ENCODE measurements around the gene CLBA1. TPM values are rescaled to one million over a fixed set of nuclear protein-coding genes. Genes with fewer than 3 reads are reported as not detected.

The CLBA1 gene
- total and polyA plus RNA-seq, 2 experiments from 2014 or later: 1.6 to 1.8 TPM

DNA sequence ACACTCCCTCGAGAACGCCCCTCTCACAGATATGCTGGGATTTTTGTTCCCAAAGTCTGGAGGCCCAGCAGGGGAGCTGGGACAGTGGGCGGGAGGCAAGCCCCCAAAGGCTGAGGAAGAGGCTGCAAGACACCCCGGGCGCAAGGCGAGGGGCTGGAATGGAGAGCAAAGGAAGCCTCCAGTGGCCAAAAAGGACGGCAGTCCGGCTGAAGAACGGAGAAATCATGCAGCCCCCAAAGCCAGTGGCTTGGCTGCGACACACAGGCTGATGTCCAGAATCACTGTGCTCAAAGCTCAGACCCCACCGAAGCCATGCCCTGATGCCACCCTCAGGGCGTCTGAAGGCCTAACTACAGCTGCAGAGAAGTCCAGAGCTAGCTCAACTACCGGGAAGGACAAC lies 10.9 kb downstream of the CLBA1 start:
- Histone ChIP-seq H3K4me1 (ENCODE audit: insufficient read depth) (no peaks in the 10 kb centered on the region), H3K9me2 (ENCODE audit: insufficient read depth) (no peaks in the 10 kb centered on the region), H3K27ac (ENCODE audit: low read depth) (no peak overlapping the region), H4K20me1 (replicated peaks; ENCODE audit: insufficient read depth) (no peaks in the 10 kb centered on the region), H3F3A (replicated peaks; ENCODE audit: low read depth) (no peaks in the 10 kb centered on the region), H2AFZ (no peak overlapping the region), H3K36me3 (ENCODE audit: insufficient read depth) (no peaks in the 10 kb centered on the region), H3K27me3 (ENCODE audit: insufficient read depth) (no peaks in the 10 kb centered on the region), H3K4me2 (no peak overlapping the region), H3K4me3 (no peak overlapping the region), H3K79me2 (replicated peaks; ENCODE audit: insufficient read depth) (no peaks in the 10 kb centered on the region)
- TF ChIP-seq, protein P1, sequence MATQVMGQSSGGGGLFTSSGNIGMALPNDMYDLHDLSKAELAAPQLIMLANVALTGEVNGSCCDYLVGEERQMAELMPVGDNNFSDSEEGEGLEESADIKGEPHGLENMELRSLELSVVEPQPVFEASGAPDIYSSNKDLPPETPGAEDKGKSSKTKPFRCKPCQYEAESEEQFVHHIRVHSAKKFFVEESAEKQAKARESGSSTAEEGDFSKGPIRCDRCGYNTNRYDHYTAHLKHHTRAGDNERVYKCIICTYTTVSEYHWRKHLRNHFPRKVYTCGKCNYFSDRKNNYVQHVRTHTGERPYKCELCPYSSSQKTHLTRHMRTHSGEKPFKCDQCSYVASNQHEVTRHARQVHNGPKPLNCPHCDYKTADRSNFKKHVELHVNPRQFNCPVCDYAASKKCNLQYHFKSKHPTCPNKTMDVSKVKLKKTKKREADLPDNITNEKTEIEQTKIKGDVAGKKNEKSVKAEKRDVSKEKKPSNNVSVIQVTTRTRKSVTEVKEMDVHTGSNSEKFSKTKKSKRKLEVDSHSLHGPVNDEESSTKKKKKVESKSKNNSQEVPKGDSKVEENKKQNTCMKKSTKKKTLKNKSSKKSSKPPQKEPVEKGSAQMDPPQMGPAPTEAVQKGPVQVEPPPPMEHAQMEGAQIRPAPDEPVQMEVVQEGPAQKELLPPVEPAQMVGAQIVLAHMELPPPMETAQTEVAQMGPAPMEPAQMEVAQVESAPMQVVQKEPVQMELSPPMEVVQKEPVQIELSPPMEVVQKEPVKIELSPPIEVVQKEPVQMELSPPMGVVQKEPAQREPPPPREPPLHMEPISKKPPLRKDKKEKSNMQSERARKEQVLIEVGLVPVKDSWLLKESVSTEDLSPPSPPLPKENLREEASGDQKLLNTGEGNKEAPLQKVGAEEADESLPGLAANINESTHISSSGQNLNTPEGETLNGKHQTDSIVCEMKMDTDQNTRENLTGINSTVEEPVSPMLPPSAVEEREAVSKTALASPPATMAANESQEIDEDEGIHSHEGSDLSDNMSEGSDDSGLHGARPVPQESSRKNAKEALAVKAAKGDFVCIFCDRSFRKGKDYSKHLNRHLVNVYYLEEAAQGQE (IDR thresholded peaks at IDR 0.05; ENCODE audit: unreplicated experiment): no peak
- TF ChIP-seq ZNF331 (CRISPR knock-in tag; IDR thresholded peaks at IDR 0.05; ENCODE audit: low read depth) (no peak), JUNB (IDR thresholded peaks at IDR 0.05; ENCODE audit: unreplicated experiment) (no peak), ZNF114 (CRISPR knock-in tag; IDR thresholded peaks at IDR 0.05) (no peak), EZH2 (IDR thresholded peaks at IDR 0.05; ENCODE audit: low read depth, unreplicated experiment) (no peak), CREB1 (CRISPR knock-in tag; IDR thresholded peaks at IDR 0.05; ENCODE audit: low read depth) (no peak), POLR2AphosphoS5 (IDR thresholded peaks at IDR 0.05; ENCODE audit: low read depth) (no peak), NANOG (IDR thresholded peaks at IDR 0.05; ENCODE audit: borderline replicate concordance) (no peak), EZH2phosphoT487 (IDR thresholded peaks at IDR 0.05; ENCODE audit: unreplicated experiment) (no peak), STAT1 (IDR thresholded peaks at IDR 0.05; ENCODE audit: unreplicated experiment) (no peak)
- TF ChIP-seq, protein P2, sequence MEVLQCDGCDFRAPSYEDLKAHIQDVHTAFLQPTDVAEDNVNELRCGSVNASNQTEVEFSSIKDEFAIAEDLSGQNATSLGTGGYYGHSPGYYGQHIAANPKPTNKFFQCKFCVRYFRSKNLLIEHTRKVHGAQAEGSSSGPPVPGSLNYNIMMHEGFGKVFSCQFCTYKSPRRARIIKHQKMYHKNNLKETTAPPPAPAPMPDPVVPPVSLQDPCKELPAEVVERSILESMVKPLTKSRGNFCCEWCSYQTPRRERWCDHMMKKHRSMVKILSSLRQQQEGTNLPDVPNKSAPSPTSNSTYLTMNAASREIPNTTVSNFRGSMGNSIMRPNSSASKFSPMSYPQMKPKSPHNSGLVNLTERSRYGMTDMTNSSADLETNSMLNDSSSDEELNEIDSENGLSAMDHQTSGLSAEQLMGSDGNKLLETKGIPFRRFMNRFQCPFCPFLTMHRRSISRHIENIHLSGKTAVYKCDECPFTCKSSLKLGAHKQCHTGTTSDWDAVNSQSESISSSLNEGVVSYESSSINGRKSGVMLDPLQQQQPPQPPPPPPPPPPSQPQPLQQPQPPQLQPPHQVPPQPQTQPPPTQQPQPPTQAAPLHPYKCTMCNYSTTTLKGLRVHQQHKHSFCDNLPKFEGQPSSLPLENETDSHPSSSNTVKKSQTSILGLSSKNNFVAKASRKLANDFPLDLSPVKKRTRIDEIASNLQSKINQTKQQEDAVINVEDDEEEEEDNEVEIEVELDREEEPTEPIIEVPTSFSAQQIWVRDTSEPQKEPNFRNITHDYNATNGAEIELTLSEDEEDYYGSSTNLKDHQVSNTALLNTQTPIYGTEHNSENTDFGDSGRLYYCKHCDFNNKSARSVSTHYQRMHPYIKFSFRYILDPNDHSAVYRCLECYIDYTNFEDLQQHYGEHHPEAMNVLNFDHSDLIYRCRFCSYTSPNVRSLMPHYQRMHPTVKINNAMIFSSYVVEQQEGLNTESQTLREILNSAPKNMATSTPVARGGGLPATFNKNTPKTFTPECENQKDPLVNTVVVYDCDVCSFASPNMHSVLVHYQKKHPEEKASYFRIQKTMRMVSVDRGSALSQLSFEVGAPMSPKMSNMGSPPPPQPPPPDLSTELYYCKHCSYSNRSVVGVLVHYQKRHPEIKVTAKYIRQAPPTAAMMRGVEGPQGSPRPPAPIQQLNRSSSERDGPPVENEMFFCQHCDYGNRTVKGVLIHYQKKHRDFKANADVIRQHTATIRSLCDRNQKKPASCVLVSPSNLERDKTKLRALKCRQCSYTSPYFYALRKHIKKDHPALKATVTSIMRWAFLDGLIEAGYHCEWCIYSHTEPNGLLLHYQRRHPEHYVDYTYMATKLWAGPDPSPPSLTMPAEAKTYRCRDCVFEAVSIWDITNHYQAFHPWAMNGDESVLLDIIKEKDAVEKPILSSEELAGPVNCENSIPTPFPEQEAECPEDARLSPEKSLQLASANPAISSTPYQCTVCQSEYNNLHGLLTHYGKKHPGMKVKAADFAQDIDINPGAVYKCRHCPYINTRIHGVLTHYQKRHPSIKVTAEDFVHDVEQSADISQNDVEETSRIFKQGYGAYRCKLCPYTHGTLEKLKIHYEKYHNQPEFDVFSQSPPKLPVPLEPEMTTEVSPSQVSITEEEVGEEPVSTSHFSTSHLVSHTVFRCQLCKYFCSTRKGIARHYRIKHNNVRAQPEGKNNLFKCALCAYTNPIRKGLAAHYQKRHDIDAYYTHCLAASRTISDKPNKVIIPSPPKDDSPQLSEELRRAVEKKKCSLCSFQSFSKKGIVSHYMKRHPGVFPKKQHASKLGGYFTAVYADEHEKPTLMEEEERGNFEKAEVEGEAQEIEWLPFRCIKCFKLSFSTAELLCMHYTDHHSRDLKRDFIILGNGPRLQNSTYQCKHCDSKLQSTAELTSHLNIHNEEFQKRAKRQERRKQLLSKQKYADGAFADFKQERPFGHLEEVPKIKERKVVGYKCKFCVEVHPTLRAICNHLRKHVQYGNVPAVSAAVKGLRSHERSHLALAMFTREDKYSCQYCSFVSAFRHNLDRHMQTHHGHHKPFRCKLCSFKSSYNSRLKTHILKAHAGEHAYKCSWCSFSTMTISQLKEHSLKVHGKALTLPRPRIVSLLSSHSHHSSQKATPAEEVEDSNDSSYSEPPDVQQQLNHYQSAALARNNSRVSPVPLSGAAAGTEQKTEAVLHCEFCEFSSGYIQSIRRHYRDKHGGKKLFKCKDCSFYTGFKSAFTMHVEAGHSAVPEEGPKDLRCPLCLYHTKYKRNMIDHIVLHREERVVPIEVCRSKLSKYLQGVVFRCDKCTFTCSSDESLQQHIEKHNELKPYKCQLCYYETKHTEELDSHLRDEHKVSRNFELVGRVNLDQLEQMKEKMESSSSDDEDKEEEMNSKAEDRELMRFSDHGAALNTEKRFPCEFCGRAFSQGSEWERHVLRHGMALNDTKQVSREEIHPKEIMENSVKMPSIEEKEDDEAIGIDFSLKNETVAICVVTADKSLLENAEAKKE (CRISPR knock-in tag; IDR thresholded peaks at IDR 0.05): no peak
- TF ChIP-seq, protein P3, sequence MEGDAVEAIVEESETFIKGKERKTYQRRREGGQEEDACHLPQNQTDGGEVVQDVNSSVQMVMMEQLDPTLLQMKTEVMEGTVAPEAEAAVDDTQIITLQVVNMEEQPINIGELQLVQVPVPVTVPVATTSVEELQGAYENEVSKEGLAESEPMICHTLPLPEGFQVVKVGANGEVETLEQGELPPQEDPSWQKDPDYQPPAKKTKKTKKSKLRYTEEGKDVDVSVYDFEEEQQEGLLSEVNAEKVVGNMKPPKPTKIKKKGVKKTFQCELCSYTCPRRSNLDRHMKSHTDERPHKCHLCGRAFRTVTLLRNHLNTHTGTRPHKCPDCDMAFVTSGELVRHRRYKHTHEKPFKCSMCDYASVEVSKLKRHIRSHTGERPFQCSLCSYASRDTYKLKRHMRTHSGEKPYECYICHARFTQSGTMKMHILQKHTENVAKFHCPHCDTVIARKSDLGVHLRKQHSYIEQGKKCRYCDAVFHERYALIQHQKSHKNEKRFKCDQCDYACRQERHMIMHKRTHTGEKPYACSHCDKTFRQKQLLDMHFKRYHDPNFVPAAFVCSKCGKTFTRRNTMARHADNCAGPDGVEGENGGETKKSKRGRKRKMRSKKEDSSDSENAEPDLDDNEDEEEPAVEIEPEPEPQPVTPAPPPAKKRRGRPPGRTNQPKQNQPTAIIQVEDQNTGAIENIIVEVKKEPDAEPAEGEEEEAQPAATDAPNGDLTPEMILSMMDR (conservative IDR thresholded peaks at IDR 0.05; ENCODE audit: low read depth in 2 of 2): no peak
- TF ChIP-seq, protein P4, sequence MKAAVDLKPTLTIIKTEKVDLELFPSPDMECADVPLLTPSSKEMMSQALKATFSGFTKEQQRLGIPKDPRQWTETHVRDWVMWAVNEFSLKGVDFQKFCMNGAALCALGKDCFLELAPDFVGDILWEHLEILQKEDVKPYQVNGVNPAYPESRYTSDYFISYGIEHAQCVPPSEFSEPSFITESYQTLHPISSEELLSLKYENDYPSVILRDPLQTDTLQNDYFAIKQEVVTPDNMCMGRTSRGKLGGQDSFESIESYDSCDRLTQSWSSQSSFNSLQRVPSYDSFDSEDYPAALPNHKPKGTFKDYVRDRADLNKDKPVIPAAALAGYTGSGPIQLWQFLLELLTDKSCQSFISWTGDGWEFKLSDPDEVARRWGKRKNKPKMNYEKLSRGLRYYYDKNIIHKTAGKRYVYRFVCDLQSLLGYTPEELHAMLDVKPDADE (IDR thresholded peaks at IDR 0.05): no peak
- DNase-seq (ENCODE audit: low spot score) (no peak), ATAC-seq (no peak)
- no peaks in the 10 kb centered on the region; the same call in 2 of the 3 replicates for H3K9me3 Mint-ChIP-seq
- H3K27ac Mint-ChIP-seq: no peak overlapping the region
- no peak overlapping the region for H3K4me3 Mint-ChIP-seq
- peaks cover 11% of the 10 kb centered on the region for H3K27me3 Mint-ChIP-seq (ENCODE audit: insufficient read depth, low read depth, poor library complexity)
- H3K4me1 Mint-ChIP-seq: no peaks in the 10 kb centered on the region; the same call in 2 of the 3 replicates
- peaks cover 13% of the 10 kb centered on the region; the same call in 2 of the 3 replicates for H3K36me3 Mint-ChIP-seq (ENCODE audit: low read depth)

Measured in GM23338 (cell line).